ENCODE data around the gene MCOLN3. TPM values are rescaled to one million over a fixed set of nuclear protein-coding genes. Genes with fewer than 3 reads are reported as not detected.

The MCOLN3 gene
- total and polyA plus RNA-seq, 10 donors = 0.68 to 8.7 (median 2.0) TPM

- no peaks in the 10 kb centered on the region for H3K9me3 ChIP-seq
- no peak overlapping the region for H3K4me3 ChIP-seq
- H3K4me1 ChIP-seq = peaks cover 0 to 5% (median 0%) of the 10 kb centered on the region in 6 donors
- no peak for DNase-seq
- no peak overlapping the region for H3K27ac ChIP-seq
- no peak for TF ChIP-seq POLR2A (IDR thresholded peaks at IDR 0.05)
- no peak for TF ChIP-seq POLR2AphosphoS5 (IDR thresholded peaks at IDR 0.05)
- TF ChIP-seq, protein P1, sequence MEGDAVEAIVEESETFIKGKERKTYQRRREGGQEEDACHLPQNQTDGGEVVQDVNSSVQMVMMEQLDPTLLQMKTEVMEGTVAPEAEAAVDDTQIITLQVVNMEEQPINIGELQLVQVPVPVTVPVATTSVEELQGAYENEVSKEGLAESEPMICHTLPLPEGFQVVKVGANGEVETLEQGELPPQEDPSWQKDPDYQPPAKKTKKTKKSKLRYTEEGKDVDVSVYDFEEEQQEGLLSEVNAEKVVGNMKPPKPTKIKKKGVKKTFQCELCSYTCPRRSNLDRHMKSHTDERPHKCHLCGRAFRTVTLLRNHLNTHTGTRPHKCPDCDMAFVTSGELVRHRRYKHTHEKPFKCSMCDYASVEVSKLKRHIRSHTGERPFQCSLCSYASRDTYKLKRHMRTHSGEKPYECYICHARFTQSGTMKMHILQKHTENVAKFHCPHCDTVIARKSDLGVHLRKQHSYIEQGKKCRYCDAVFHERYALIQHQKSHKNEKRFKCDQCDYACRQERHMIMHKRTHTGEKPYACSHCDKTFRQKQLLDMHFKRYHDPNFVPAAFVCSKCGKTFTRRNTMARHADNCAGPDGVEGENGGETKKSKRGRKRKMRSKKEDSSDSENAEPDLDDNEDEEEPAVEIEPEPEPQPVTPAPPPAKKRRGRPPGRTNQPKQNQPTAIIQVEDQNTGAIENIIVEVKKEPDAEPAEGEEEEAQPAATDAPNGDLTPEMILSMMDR (IDR thresholded peaks at IDR 0.05 in 8 of 11, conservative IDR thresholded peaks at IDR 0.05 in 3 of 11) = no peak
- peaks cover 0 to 14% (median 0%) of the 10 kb centered on the region in 7 donors for H3K27me3 ChIP-seq (replicated peaks in 1 of 7)
- no peaks in the 10 kb centered on the region for H3K36me3 ChIP-seq
- intact Hi-C loops (cut with DNase I; ENCODE audit: low total_unique reads) = no loop called here
Measured at GRCh38 chr1:85089203-85089602, 40.9 kb upstream of the MCOLN3 start.

- peaks cover 0 to 5% (median 0%) of the 10 kb centered on the region in 6 donors for H3K4me1 ChIP-seq
- 78 to 87% (median 80%) methylated on average over 2 of the region's 2 CpGs for WGBS, 5 donors
- H3K27ac ChIP-seq = no peak overlapping the region
- H3K27me3 ChIP-seq (replicated peaks in 1 of 7) = peaks cover 0 to 14% (median 0%) of the 10 kb centered on the region in 7 donors
- intact Hi-C loops (cut with DNase I; ENCODE audit: low total_unique reads) = no loop called here
- no peaks in the 10 kb centered on the region for H3K9me3 ChIP-seq
- TF ChIP-seq POLR2AphosphoS5 (IDR thresholded peaks at IDR 0.05) = no peak
- TF ChIP-seq, protein P1 (IDR thresholded peaks at IDR 0.05 in 8 of 11, conservative IDR thresholded peaks at IDR 0.05 in 3 of 11) = no peak
- no peak for TF ChIP-seq POLR2A (IDR thresholded peaks at IDR 0.05)
- H3K4me3 ChIP-seq = no peak overlapping the region
- DNase-seq = no peak
- H3K36me3 ChIP-seq = no peaks in the 10 kb centered on the region
Measured at GRCh38 chr1:85088408-85088784, 40.1 kb upstream of the MCOLN3 start.

DNA sequence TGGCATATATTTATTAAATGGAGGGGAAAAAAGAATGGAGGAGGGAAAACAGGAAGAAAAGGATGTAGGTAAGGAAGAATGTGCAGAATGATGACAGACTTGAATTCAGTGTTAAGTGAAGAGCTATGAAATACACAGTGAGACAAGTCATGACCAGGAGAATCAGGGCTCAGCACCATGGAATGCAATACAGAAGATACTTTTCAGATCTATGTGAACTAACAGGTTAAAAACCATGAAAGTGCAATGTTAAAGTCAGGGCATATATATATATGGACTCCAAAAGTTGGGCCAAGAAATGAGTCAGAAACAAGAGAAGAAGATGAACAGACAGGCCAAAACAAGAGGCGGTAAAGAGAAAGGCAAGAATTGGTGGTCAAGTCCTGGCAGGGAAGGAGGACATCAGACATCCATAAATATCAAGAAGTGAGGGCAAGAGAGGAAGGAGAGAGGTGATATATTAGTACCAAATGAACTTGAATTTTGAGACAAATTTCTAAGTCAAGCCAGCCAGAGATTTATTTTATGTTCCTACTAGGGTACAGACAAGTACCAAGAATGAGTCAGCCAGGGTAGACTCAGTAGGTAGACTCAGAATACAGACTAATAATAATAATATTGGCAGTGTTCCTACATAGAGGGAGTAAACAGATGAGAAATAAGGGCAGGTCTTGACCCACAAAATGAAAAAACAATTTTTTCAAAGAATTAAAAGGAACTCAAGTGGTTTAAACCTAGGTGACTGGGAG lies 39.5 kb upstream of the MCOLN3 start:
- Histone ChIP-seq H3K4me1 (peaks cover 0 to 5% (median 0%) of the 10 kb centered on the region in 6 donors), H3K27me3 (replicated peaks in 1 of 7) (peaks cover 0 to 18% (median 0%) of the 10 kb centered on the region in 7 donors), H3K9me3 (no peaks in the 10 kb centered on the region), H3K27ac (no peak overlapping the region), H3K4me3 (no peak overlapping the region), H3K36me3 (no peaks in the 10 kb centered on the region)
- intact Hi-C loops (cut with DNase I; ENCODE audit: low total_unique reads) = no loop called here
- TF ChIP-seq POLR2A (IDR thresholded peaks at IDR 0.05) = no peak
- TF ChIP-seq POLR2AphosphoS5 (IDR thresholded peaks at IDR 0.05) = no peak
- TF ChIP-seq, protein P1 (IDR thresholded peaks at IDR 0.05 in 8 of 11, conservative IDR thresholded peaks at IDR 0.05 in 3 of 11) = no peak
- 92 to 97% (median 94%) methylated on average over 1 of the region's 1 CpG for WGBS, 5 donors
- no peak for DNase-seq

- no peak for DNase-seq
- TF ChIP-seq, protein P1 (IDR thresholded peaks at IDR 0.05 in 8 of 11, conservative IDR thresholded peaks at IDR 0.05 in 3 of 11) = no peak
- TF ChIP-seq POLR2A (IDR thresholded peaks at IDR 0.05) (no peak), POLR2AphosphoS5 (IDR thresholded peaks at IDR 0.05) (no peak)
- no peaks in the 10 kb centered on the region for H3K4me1 ChIP-seq
- no peaks in the 10 kb centered on the region for H3K9me3 ChIP-seq
- H3K36me3 ChIP-seq = no peaks in the 10 kb centered on the region
- intact Hi-C loops (cut with DNase I; ENCODE audit: low total_unique reads) = no loop called here
- H3K4me3 ChIP-seq = no peak overlapping the region
- WGBS, 5 donors = 71 to 90% (median 83%) methylated on average over 1 of the region's 1 CpG
- H3K27me3 ChIP-seq (replicated peaks in 1 of 7) = peaks cover 0 to 10% (median 0%) of the 10 kb centered on the region in 7 donors
- H3K27ac ChIP-seq = no peak overlapping the region
Measured at GRCh38 chr1:85085417-85085816, 37.1 kb upstream of the MCOLN3 start.

Data from spleen (tissue), 11 donors.